CD14-positive monocyte (primary cell): ENCODE data around the gene UCP3. TPM values are rescaled to one million over a fixed set of nuclear protein-coding genes. Genes with fewer than 3 reads are reported as not detected.

Experiments used
- DNase-seq, 3 donors: peaks; one replicate each; pipeline ENCODE4 v3.0.0-alpha.2; 2011 to 2022
- H2AFZ ChIP-seq: 2 replicates; pipeline ENCODE4 v1.6.0; 2012; ENCODE audit warnings: mild to moderate bottlenecking, low read depth, low read length, inconsistent platforms; ENCODE audit not compliant: insufficient read depth, poor library complexity, severe bottlenecking
- H3K27ac ChIP-seq, 2 donors: 1 replicate in 1 of 2; 2 replicates in 1 of 2; pipeline ENCODE4 v1.5.1; 2012 to 2013; ENCODE audit warnings: low read length in 2 of 2, control low read depth in 1 of 2, inconsistent platforms in 1 of 2, low read depth in 1 of 2, mild to moderate bottlenecking in 1 of 2
- H3K27me3 ChIP-seq, 2 donors: one replicate each; pipeline versions ENCODE4 v1.6.0 to v1.6.1; 2011 to 2013; ENCODE audit warnings: low read length in 2 of 2; ENCODE audit not compliant: control insufficient read depth in 2 of 2, insufficient read depth in 2 of 2
- H3K36me3 ChIP-seq, 2 donors: replicated peaks in 1 of 2; 1 replicate in 1 of 2; 2 replicates in 1 of 2; pipeline versions ENCODE4 v1.5.1 to v1.6.1; 2012 to 2013; ENCODE audit warnings: low read length in 2 of 2, control low read depth in 1 of 2, inconsistent platforms in 1 of 2, mild to moderate bottlenecking in 1 of 2; ENCODE audit not compliant: insufficient read depth in 2 of 2, control insufficient read depth in 1 of 2
- H3K4me1 ChIP-seq, 2 donors: 1 replicate in 1 of 2; 2 replicates in 1 of 2; pipeline versions ENCODE4 v1.5.1 to v1.6.1; 2012 to 2013; ENCODE audit warnings: low read length in 2 of 2, control low read depth in 1 of 2, inconsistent platforms in 1 of 2, mild to moderate bottlenecking in 1 of 2, moderate library complexity in 1 of 2; ENCODE audit not compliant: insufficient read depth in 2 of 2, control insufficient read depth in 1 of 2
- H3K4me2 ChIP-seq: replicated peaks from 2 replicates; pipeline ENCODE3; 2012; ENCODE audit warnings: low read length, moderate library complexity, mild to moderate bottlenecking; ENCODE audit not compliant: poor library complexity, severe bottlenecking; ENCODE audit errors: extremely low read depth
- H3K4me3 ChIP-seq, 3 experiments: fragments of 200-600 bp in 1 of 3; sonication (generic) in 1 of 3; replicated peaks in 1 of 3; 1 replicate in 2 of 3; 2 replicates in 1 of 3; pipeline ENCODE4 v1.5.1; 2011 to 2013; ENCODE audit warnings: low read length in 3 of 3, mild to moderate bottlenecking in 3 of 3, control low read depth in 2 of 3, low read depth in 2 of 3, inconsistent platforms in 1 of 3, moderate library complexity in 1 of 3
- H3K79me2 ChIP-seq: 2 replicates; pipeline ENCODE4 v1.6.0; 2012; ENCODE audit warnings: mild to moderate bottlenecking, control low read depth, inconsistent platforms, low read length, moderate library complexity; ENCODE audit not compliant: insufficient read depth
- H3K9ac ChIP-seq: 2 replicates; pipeline ENCODE4 v1.6.0; 2017; ENCODE audit warnings: low read length, mild to moderate bottlenecking; ENCODE audit not compliant: insufficient read depth, poor library complexity, severe bottlenecking
- H3K9me3 ChIP-seq, 2 donors: replicated peaks in 1 of 2; 1 replicate in 1 of 2; 2 replicates in 1 of 2; pipeline versions ENCODE4 v1.5.1 to v1.6.1; 2012 to 2013; ENCODE audit warnings: low read length in 2 of 2, control low read depth in 1 of 2; ENCODE audit not compliant: control insufficient read depth in 1 of 2, insufficient read depth in 1 of 2
- H4K20me1 ChIP-seq: 2 replicates; pipeline ENCODE4 v1.6.0; 2012; ENCODE audit warnings: mild to moderate bottlenecking, low read length, control low read depth, moderate library complexity; ENCODE audit not compliant: insufficient read depth
- H3K27ac Mint-ChIP-seq, 7 donors: one replicate each; pipeline ENCODE4 v1.8.0; 2020; ENCODE audit warnings: mild to moderate bottlenecking in 7 of 7, mixed read lengths in 7 of 7, moderate library complexity in 6 of 7, inconsistent platforms in 2 of 7
- H3K27me3 Mint-ChIP-seq, 3 donors: one replicate each; pipeline ENCODE4 v1.8.0; 2021 to 2022; ENCODE audit warnings: low read depth in 3 of 3, mild to moderate bottlenecking in 3 of 3, mixed read lengths in 3 of 3, moderate library complexity in 3 of 3, inconsistent platforms in 1 of 3
- H3K36me3 Mint-ChIP-seq, 2 donors: one replicate each; pipeline ENCODE4 v1.8.0; 2020; ENCODE audit warnings: mixed read lengths in 2 of 2, inconsistent platforms in 1 of 2, mild to moderate bottlenecking in 1 of 2
- H3K4me1 Mint-ChIP-seq: one replicate; pipeline ENCODE4 v1.8.0; 2020; ENCODE audit warnings: mild to moderate bottlenecking, mixed read lengths
- H3K4me3 Mint-ChIP-seq, 2 donors: one replicate each; pipeline ENCODE4 v1.8.0; 2020; ENCODE audit warnings: mild to moderate bottlenecking in 2 of 2, mixed read lengths in 2 of 2, moderate library complexity in 1 of 2
- H3K9me3 Mint-ChIP-seq, 7 donors: one replicate each; pipeline ENCODE4 v1.8.0; 2020 to 2022; ENCODE audit warnings: mixed read lengths in 7 of 7, mild to moderate bottlenecking in 6 of 7, moderate library complexity in 6 of 7, inconsistent platforms in 2 of 7
- CTCF ChIP-seq: fragments of 200-600 bp; IDR thresholded peaks from one replicate; pipeline ENCODE4 v1.8.0; 2022; ENCODE audit warnings: antibody characterized with exemption, mild to moderate bottlenecking
- WGBS: methylation state at CpG from one replicate; pipeline ENCODE4 v1.1.5; 2013; ENCODE audit warnings: missing lambda C conversion rate; ENCODE audit not compliant: insufficient coverage; 5-methylcytosine and 5-hydroxymethylcytosine counted together
- intact Hi-C, 2 donors: fragments of 100-400 bp; cut with micrococcal nuclease; formaldehyde crosslinking; loops; one replicate each; pipeline versions ENCODE4 v1.15.0 to v1.15.1; 2023
- polyA plus RNA-seq, 3 donors: library from polyadenylated mRNA; depleted of rRNA in 1 of 3; unstranded in 2 of 3; stranded (reverse) in 1 of 3; fragments of 300-500 nt in 2 of 3; fragments of >200 nt in 1 of 3; fragmentation: Illumina TruSeq in 2 of 3; gene quantifications; 1 replicate in 2 of 3; 2 replicates in 1 of 3; pipeline ENCODE4 v1.2.3, GENCODE V29; 2012 to 2021

UCP3 gene
- polyA plus RNA-seq, 3 donors, result 3.8 TPM; not detected in 2

DNA sequence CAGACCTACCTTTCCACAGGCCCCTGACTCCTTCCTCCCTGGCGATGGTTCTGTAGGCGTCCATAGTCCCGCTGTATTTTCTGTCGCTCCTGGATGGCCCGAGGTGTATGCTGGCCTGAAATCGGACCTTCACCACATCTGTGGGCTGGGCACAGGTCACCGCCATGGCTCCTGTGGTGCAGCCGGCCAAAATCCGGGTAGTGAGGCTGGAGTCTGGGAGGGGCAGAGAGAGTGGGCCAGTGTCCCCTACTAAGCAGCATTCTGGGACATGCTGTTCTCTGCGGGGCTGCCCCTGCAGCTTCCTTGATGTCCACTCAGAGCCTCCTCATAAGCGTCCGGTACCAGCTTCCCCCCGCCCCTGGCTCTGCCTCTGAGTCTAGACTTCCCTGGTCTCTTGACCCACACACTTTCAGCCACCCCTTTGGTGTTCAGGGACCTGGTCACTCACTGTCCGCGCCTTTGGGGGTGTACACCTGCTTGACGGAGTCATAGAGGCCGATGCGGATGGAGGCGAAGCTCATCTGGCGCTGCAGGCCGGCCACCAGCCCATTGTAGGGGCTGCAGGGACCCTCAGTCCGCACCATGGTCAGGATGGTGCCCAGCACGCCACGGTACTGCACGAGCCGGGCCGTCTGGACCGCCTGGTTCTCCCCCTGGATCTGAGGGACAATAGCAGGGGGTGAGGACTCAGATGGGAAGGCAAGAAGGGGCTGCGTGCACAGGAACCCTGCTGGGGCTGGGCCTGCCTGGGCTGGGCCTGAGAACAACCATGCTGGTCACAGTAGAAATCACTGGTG is 3.0 kb downstream of the UCP3 start:
- TF ChIP-seq CTCF, result no peak
- peaks cover 0 to 27% of the 10 kb centered on the region in 2 donors for H3K36me3 ChIP-seq
- H3K79me2 ChIP-seq, result no peaks in the 10 kb centered on the region
- no peak overlapping the region for H3K4me3 ChIP-seq
- H3K4me2 ChIP-seq, result no peak overlapping the region
- Mint-ChIP-seq H3K36me3 (peaks cover 18 to 33% of the 10 kb centered on the region in 2 donors), H3K4me3 (no peak overlapping the region), H3K27me3 (no peaks in the 10 kb centered on the region), H3K27ac (peak overlapping the region in 2 of 7 donors; percentile 21 to 33), H3K4me1 (peaks cover 9% of the 10 kb centered on the region), H3K9me3 (no peaks in the 10 kb centered on the region)
- no peak overlapping the region for H2AFZ ChIP-seq
- no peaks in the 10 kb centered on the region for H4K20me1 ChIP-seq
- 98% methylated on average over 26 of the region's 29 CpGs for WGBS
- H3K27me3 ChIP-seq, result no peaks in the 10 kb centered on the region
- no peak for DNase-seq
- H3K9me3 ChIP-seq, result no peaks in the 10 kb centered on the region
- H3K9ac ChIP-seq, result no peak overlapping the region
- intact Hi-C loops, result no loop called here
- no peak overlapping the region for H3K27ac ChIP-seq
- peaks cover 4 to 9% of the 10 kb centered on the region in 2 donors for H3K4me1 ChIP-seq

GRCh38 chr11:74004759-74005615 is 3.9 kb downstream of the UCP3 start:
- H3K4me3 Mint-ChIP-seq, result no peak overlapping the region
- no peak overlapping the region for H3K4me2 ChIP-seq
- 58% methylated on average over 10 of the region's 11 CpGs for WGBS
- H3K36me3 ChIP-seq, result peaks cover 0 to 29% of the 10 kb centered on the region in 2 donors
- no peaks in the 10 kb centered on the region for H3K79me2 ChIP-seq
- no peak overlapping the region for H3K4me3 ChIP-seq
- intact Hi-C loops, result no loop called here
- no peaks in the 10 kb centered on the region for H3K9me3 Mint-ChIP-seq
- no peak for DNase-seq
- peaks cover 18 to 26% of the 10 kb centered on the region in 2 donors for H3K36me3 Mint-ChIP-seq
- no peaks in the 10 kb centered on the region for H3K4me1 Mint-ChIP-seq
- H2AFZ ChIP-seq, result no peak overlapping the region
- no peaks in the 10 kb centered on the region for H4K20me1 ChIP-seq
- H3K9ac ChIP-seq, result no peak overlapping the region
- no peaks in the 10 kb centered on the region for H3K4me1 ChIP-seq
- H3K27me3 Mint-ChIP-seq, result no peaks in the 10 kb centered on the region
- H3K9me3 ChIP-seq, result no peaks in the 10 kb centered on the region
- H3K27me3 ChIP-seq, result no peaks in the 10 kb centered on the region
- H3K27ac ChIP-seq, result no peak overlapping the region
- TF ChIP-seq CTCF, result no peak
- peak overlapping the region in 1 of 7 donors; percentile 69 for H3K27ac Mint-ChIP-seq
